HepG2 (cell line): ENCODE measurements around the gene CST11.

Experiments used
- CBX2 ChIP-seq, 2 experiments: fragments of 200-600 bp in 1 of 2; sonication (generic); formaldehyde crosslinking in 1 of 2; IDR thresholded peaks; 2 replicates each; pipeline versions ENCODE4 v1.7.0 to v1.8.1; 2018 to 2022; ENCODE audit warnings: low read depth in 2 of 2, low read length in 1 of 2, mild to moderate bottlenecking in 1 of 2, missing genetic modification reagents in 1 of 2
- CTCF ChIP-seq: sonication (generic); formaldehyde crosslinking; IDR thresholded peaks from 2 replicates; pipeline ENCODE4 v1.5.0; 2020; ENCODE audit warnings: mild to moderate bottlenecking, missing genetic modification reagents, moderate library complexity
- EP300 ChIP-seq, 3 experiments: sonication (generic) in 1 of 3; formaldehyde crosslinking in 1 of 3; IDR thresholded peaks; 2 replicates each; pipeline versions ENCODE4 v1.5.1 to v1.6.1; 2011 to 2020; ENCODE audit warnings: low read depth in 2 of 3, low read length in 2 of 3, borderline replicate concordance in 1 of 3, improper control_type of control experiment in 1 of 3, mild to moderate bottlenecking in 1 of 3, missing genetic modification reagents in 1 of 3, moderate library complexity in 1 of 3
- ETV6 ChIP-seq: sonication (generic); formaldehyde crosslinking; conservative IDR thresholded peaks from 2 replicates; pipeline ENCODE4 v1.4.0; 2020; ENCODE audit warnings: missing genetic modification reagents
- FOXM1 ChIP-seq: sonication (generic); formaldehyde crosslinking; IDR thresholded peaks from 2 replicates; pipeline ENCODE4 v1.5.0; 2020; ENCODE audit warnings: missing genetic modification reagents
- PCBP1 ChIP-seq: fragments of 200-400 bp; formaldehyde crosslinking; IDR thresholded peaks from 2 replicates; pipeline ENCODE4 v1.6.1; 2017; ENCODE audit warnings: mild to moderate bottlenecking, low read depth, low read length, borderline replicate concordance
- REST ChIP-seq, 2 experiments: IDR thresholded peaks; 2 replicates each; pipeline ENCODE4 v1.6.1; 2011 to 2012; ENCODE audit warnings: low read length in 2 of 2, borderline replicate concordance in 1 of 2, low read depth in 1 of 2, mild to moderate bottlenecking in 1 of 2, moderate library complexity in 1 of 2
- SNRNP70 ChIP-seq: fragments of 200-400 bp; formaldehyde crosslinking; IDR thresholded peaks from 2 replicates; pipeline ENCODE4 v1.6.1; 2017; ENCODE audit warnings: mild to moderate bottlenecking, low read depth, low read length, moderate library complexity
- ZNF296 ChIP-seq: sonication (generic); formaldehyde crosslinking; conservative IDR thresholded peaks from 2 replicates; pipeline ENCODE4 v1.5.0; 2020; ENCODE audit warnings: mild to moderate bottlenecking, missing genetic modification reagents
- ZNF367 ChIP-seq: sonication (generic); formaldehyde crosslinking; IDR thresholded peaks from 2 replicates; pipeline ENCODE4 v1.4.0; 2020; ENCODE audit warnings: missing genetic modification reagents, borderline replicate concordance
- ZNF549 ChIP-seq: sonication (generic); formaldehyde crosslinking; IDR thresholded peaks from 2 replicates; pipeline ENCODE4 v1.5.0; 2020; ENCODE audit warnings: missing genetic modification reagents

DNA sequence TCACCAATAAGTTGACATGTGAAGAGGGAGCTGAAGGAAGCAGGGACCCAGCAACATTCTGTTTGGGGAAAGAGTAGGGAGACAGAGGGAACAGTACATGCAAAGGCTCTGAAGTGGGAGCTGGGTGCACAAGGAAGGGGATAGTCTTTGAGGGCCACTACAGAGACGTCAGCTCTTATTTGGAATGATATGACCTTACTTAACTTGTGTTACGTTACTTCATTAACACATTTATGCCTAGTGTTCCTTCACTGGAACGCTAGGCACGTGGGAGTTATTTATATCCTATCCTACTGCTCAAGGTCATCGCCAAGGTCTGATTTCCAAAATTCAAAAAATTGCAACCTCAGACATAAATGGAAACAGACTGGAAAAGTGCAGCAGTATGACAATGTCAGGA, 51.6 kb downstream of the CST11 start:
- TF ChIP-seq FOXM1 (CRISPR knock-in tag), result no peak
- TF ChIP-seq CBX2 (IDR thresholded peaks at IDR 0.05; ENCODE audit: low read depth, low read length), result no peak
- no peak for TF ChIP-seq CBX2 (CRISPR knock-in tag; IDR thresholded peaks at IDR 0.05; ENCODE audit: low read depth)
- no peak for TF ChIP-seq SNRNP70
- TF ChIP-seq PCBP1, result no peak
- no peak for TF ChIP-seq REST (IDR thresholded peaks at IDR 0.05; ENCODE audit: borderline replicate concordance in 1 of 2, low read depth in 1 of 2, low read length in 2 of 2)
- no peak for TF ChIP-seq ZNF549 (CRISPR knock-in tag)
- no peak for TF ChIP-seq ETV6 (CRISPR knock-in tag)
- no peak for TF ChIP-seq CTCF (CRISPR knock-in tag)
- TF ChIP-seq EP300 (IDR thresholded peaks at IDR 0.05; ENCODE audit: low read depth in 2 of 2, low read length in 2 of 2), result no peak
- TF ChIP-seq EP300 (CRISPR knock-in tag; IDR thresholded peaks at IDR 0.05; ENCODE audit: borderline replicate concordance), result no peak
- TF ChIP-seq ZNF296 (CRISPR knock-in tag), result no peak
- no peak for TF ChIP-seq ZNF367 (CRISPR knock-in tag)
